Measurements from ENCODE around the gene SPACA7. TPM values are rescaled to one million over a fixed set of nuclear protein-coding genes. Genes with fewer than 3 reads are reported as not detected.

The SPACA7 gene
- total RNA-seq, 2 donors from 2014 or later = not detected

DNA sequence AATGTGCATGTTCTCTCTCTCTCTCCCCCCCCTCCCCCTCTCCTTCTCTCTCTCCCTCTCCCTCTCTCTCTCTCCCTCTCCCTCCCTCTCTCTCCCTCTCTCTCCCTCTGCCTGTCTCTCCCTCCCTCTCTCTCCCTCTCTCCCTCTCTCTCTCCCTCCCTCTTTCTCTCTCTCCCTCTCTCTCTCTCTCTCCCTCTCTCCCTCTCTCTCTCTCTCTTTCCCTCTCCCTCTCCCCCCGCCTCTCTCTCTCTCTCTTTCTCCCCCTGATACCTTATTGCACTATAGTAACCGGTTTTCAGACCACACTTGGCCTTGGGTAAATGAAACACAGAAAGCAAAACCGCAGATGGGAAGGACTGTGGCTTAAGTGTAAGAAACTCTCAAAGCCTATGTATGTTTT lies 34.7 kb upstream of the SPACA7 start:
- no peaks in the 10 kb centered on the region for H3K4me1 ChIP-seq (ENCODE audit: control insufficient read depth in 1 of 2, low read depth in 2 of 2)
- ATAC-seq (ENCODE audit: insufficient number of reproducible peaks, low FRiP score, low read depth) (no peak), DNase-seq (ENCODE audit: low spot score) (no peak)
- H3K4me3 ChIP-seq = no peak overlapping the region
- no peak overlapping the region for H3K27ac ChIP-seq
- H3K27me3 ChIP-seq (replicated peaks; ENCODE audit: insufficient read depth) = no peaks in the 10 kb centered on the region
- peaks cover 3% of the 10 kb centered on the region for H3K9me3 ChIP-seq
- TF ChIP-seq, protein P1, sequence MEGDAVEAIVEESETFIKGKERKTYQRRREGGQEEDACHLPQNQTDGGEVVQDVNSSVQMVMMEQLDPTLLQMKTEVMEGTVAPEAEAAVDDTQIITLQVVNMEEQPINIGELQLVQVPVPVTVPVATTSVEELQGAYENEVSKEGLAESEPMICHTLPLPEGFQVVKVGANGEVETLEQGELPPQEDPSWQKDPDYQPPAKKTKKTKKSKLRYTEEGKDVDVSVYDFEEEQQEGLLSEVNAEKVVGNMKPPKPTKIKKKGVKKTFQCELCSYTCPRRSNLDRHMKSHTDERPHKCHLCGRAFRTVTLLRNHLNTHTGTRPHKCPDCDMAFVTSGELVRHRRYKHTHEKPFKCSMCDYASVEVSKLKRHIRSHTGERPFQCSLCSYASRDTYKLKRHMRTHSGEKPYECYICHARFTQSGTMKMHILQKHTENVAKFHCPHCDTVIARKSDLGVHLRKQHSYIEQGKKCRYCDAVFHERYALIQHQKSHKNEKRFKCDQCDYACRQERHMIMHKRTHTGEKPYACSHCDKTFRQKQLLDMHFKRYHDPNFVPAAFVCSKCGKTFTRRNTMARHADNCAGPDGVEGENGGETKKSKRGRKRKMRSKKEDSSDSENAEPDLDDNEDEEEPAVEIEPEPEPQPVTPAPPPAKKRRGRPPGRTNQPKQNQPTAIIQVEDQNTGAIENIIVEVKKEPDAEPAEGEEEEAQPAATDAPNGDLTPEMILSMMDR (IDR thresholded peaks at IDR 0.05) = no peak
- no peaks in the 10 kb centered on the region for H3K36me3 ChIP-seq

- ATAC-seq (ENCODE audit: insufficient number of reproducible peaks, low FRiP score, low read depth) = no peak
- no peaks in the 10 kb centered on the region for H3K36me3 ChIP-seq
- no peak overlapping the region for H3K4me3 ChIP-seq
- no peaks in the 10 kb centered on the region for H3K27me3 ChIP-seq (replicated peaks; ENCODE audit: insufficient read depth)
- peaks cover 3% of the 10 kb centered on the region for H3K9me3 ChIP-seq
- DNase-seq (ENCODE audit: low spot score) = no peak
- no peaks in the 10 kb centered on the region for H3K4me1 ChIP-seq (ENCODE audit: control insufficient read depth in 1 of 2, low read depth in 2 of 2)
- H3K27ac ChIP-seq = no peak overlapping the region
- TF ChIP-seq, protein P1 (IDR thresholded peaks at IDR 0.05) = no peak
Measured at GRCh38 chr13:112341976-112342735, 34.0 kb upstream of the SPACA7 start.

GRCh38 chr13:112342841-112343361 lies 33.3 kb upstream of the SPACA7 start:
- ATAC-seq (ENCODE audit: insufficient number of reproducible peaks, low FRiP score, low read depth) = no peak

GRCh38 chr13:112343591-112343990 lies 32.6 kb upstream of the SPACA7 start:
- no peak for DNase-seq (ENCODE audit: low spot score)
- TF ChIP-seq, protein P1 (IDR thresholded peaks at IDR 0.05) = no peak
- no peak overlapping the region for H3K4me3 ChIP-seq
- no peaks in the 10 kb centered on the region for H3K27me3 ChIP-seq (replicated peaks; ENCODE audit: insufficient read depth)
- H3K9me3 ChIP-seq = no peaks in the 10 kb centered on the region
- ATAC-seq (ENCODE audit: insufficient number of reproducible peaks, low FRiP score, low read depth) = no peak
- no peak overlapping the region for H3K27ac ChIP-seq
- no peaks in the 10 kb centered on the region for H3K36me3 ChIP-seq
- no peaks in the 10 kb centered on the region for H3K4me1 ChIP-seq (ENCODE audit: control insufficient read depth in 1 of 2, low read depth in 2 of 2)

More at GRCh38 chr13:112342841-112343361, 33.3 kb upstream of the SPACA7 start:
- H3K36me3 ChIP-seq = no peaks in the 10 kb centered on the region
- no peaks in the 10 kb centered on the region for H3K9me3 ChIP-seq
- no peak overlapping the region for H3K27ac ChIP-seq
- TF ChIP-seq, protein P1 (IDR thresholded peaks at IDR 0.05) = no peak
- H3K4me3 ChIP-seq = no peak overlapping the region
- no peaks in the 10 kb centered on the region for H3K27me3 ChIP-seq (replicated peaks; ENCODE audit: insufficient read depth)
- H3K4me1 ChIP-seq (ENCODE audit: control insufficient read depth in 1 of 2, low read depth in 2 of 2) = no peaks in the 10 kb centered on the region
- DNase-seq (ENCODE audit: low spot score) = no peak

GRCh38 chr13:112345826-112346172 lies 30.4 kb upstream of the SPACA7 start:
- H3K9me3 ChIP-seq = no peaks in the 10 kb centered on the region
- H3K27me3 ChIP-seq (replicated peaks; ENCODE audit: insufficient read depth) = no peaks in the 10 kb centered on the region
- TF ChIP-seq, protein P1 (IDR thresholded peaks at IDR 0.05) = no peak
- H3K4me3 ChIP-seq = no peak overlapping the region
- no peaks in the 10 kb centered on the region for H3K36me3 ChIP-seq
- H3K4me1 ChIP-seq (ENCODE audit: control insufficient read depth in 1 of 2, low read depth in 2 of 2) = no peaks in the 10 kb centered on the region
- DNase-seq (ENCODE audit: low spot score) (no peak), ATAC-seq (ENCODE audit: insufficient number of reproducible peaks, low FRiP score, low read depth) (no peak)
- no peak overlapping the region for H3K27ac ChIP-seq

Data from thoracic aorta (tissue), 2 donors.